GM06990 (cell line): ENCODE data around the gene BNC2.

Source experiments
- DNase-seq: peaks from one replicate; pipeline ENCODE4 v3.0.0-alpha.2; 2011; ENCODE audit not compliant: insufficient read length; ENCODE audit errors: extremely low read depth
- H3K27me3 ChIP-seq: replicated peaks from 2 replicates; pipeline ENCODE4 v1.6.0; 2011; ENCODE audit warnings: low read length; ENCODE audit not compliant: control insufficient read depth, insufficient read depth
- H3K36me3 ChIP-seq: 2 replicates; pipeline ENCODE4 v1.5.1; 2011; ENCODE audit warnings: low read length; ENCODE audit not compliant: control insufficient read depth, insufficient read depth
- H3K4me3 ChIP-seq: replicated peaks from 2 replicates; pipeline ENCODE4 v1.5.1; 2011; ENCODE audit warnings: low read depth, mild to moderate bottlenecking, control low read depth, low read length
- CTCF ChIP-seq: IDR thresholded peaks from 2 replicates; pipeline ENCODE4 v1.5.1; 2011; ENCODE audit warnings: low read length, control low read depth, mild to moderate bottlenecking, inconsistent platforms; ENCODE audit not compliant: insufficient read depth, poor library complexity, severe bottlenecking

The BNC2 gene

GRCh38 chr9:16645970-16646369 lies 224.5 kb downstream of the BNC2 start:
- no peak for DNase-seq
- no peak for TF ChIP-seq CTCF
- Histone ChIP-seq H3K4me3 (no peak overlapping the region), H3K36me3 (no peaks in the 10 kb centered on the region), H3K27me3 (no peaks in the 10 kb centered on the region)

DNA sequence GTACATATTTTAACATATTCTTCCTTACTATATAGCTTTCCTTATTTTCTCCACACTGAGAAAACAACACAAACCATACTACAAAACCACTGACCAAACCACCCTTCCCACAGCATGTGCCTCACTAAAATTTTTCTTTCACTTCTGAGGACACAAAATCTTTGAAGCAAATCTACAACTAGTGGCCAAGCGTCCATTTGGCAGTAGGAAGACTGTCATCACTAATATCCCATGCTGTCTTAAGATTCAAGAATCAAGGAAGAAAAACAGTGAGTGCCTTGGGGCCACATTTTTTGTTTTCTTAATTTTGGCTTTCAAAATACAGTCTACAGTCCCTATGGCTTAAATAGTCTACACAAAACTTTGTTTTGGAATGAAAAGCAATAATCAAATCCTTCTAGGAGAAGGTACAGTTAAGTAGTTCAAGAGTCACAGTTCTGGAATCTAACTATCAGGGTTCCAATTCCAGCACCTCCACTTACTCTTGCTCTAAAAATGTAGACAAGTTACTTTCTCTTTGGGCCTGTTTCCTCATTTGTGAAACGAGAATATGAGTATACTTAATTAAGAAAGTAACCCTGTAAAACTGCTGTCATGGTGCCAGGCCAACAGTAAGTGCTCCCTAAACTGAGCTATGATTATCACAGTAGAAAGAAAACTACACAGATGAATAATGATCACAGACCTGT lies 227.9 kb downstream of the BNC2 start:
- no peaks in the 10 kb centered on the region for H3K36me3 ChIP-seq
- no peak for TF ChIP-seq CTCF
- DNase-seq, result no peak
- no peaks in the 10 kb centered on the region for H3K27me3 ChIP-seq
- H3K4me3 ChIP-seq, result no peak overlapping the region

DNA sequence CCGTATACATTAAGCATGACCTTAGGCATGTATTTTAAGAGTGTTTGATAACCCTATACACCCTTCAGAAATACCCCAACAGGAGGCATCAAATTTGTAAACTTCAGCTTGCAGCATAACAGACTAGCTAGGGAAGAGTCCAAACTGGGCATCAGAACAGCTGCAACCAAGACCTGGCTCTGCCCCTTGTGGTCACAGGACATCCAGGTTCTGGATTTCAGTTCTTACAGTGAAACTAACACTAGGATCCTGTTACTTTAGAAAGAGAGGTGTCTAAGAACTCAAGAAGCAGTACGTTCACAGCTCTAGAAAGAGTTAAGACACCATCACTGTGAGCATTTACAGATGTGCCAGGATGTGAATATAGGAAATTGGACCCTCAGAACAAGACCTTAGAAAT lies 229.8 kb downstream of the BNC2 start:
- DNase-seq, result no peak
- Histone ChIP-seq H3K36me3 (no peaks in the 10 kb centered on the region), H3K27me3 (no peaks in the 10 kb centered on the region), H3K4me3 (no peak overlapping the region)
- peak; percentile 24 for TF ChIP-seq CTCF

DNA sequence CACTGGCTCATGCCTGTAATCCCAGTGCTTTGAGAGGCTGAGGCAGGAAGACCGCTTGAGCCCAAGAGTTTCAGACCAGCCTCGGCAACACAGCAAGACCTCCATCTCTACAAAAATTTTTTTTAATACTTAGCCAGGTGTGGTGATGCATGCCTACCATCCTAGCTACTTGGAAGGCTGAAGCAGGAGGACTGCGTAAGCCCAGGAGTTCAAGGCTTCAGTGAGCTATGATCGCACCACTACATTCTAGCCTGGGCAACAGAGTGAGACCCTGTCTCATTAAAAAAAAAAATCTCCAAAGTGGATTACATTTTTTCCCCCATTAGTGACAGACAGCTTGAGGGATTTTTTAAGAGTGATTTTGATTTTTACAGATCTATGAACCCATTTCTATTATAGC lies 230.8 kb downstream of the BNC2 start:
- no peak for TF ChIP-seq CTCF
- DNase-seq, result no peak
- H3K36me3 ChIP-seq, result no peaks in the 10 kb centered on the region

GRCh38 chr9:16637911-16638310 lies 232.6 kb downstream of the BNC2 start:
- no peak for TF ChIP-seq CTCF
- Histone ChIP-seq H3K36me3 (no peaks in the 10 kb centered on the region), H3K27me3 (no peaks in the 10 kb centered on the region), H3K4me3 (no peak overlapping the region)
- DNase-seq, result no peak

More for the DNA sequence above, 230.8 kb downstream of the BNC2 start:
- no peak overlapping the region for H3K4me3 ChIP-seq
- H3K27me3 ChIP-seq, result no peaks in the 10 kb centered on the region

DNA sequence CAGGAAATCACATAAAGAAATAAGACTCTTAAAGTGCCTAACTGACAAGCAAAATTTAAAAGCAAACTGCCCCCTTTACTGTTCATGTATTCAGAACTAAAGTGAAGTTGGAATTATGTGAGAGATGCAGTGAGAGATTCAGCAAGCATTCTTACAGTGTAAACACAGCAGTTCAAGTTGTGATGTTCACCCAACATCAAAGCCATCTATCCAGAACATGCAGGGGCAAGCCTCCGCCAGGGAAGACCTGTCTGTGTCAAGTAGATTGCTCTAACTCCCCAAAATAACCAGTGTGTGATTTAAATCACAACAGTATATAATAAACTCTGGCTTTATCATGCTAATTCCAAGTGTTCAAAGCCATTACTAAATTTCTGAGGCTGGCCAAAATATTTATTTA lies 233.3 kb downstream of the BNC2 start:
- TF ChIP-seq CTCF, result no peak
- no peaks in the 10 kb centered on the region for H3K27me3 ChIP-seq
- DNase-seq, result no peak
- no peaks in the 10 kb centered on the region for H3K36me3 ChIP-seq
- no peak overlapping the region for H3K4me3 ChIP-seq
